IPS DF 6.9 (cell line): ENCODE results near the gene CTU2.

ENCODE experiments used
- DNase-seq: peaks from one replicate; pipeline ENCODE4 v3.0.0-alpha.2; 2013; ENCODE audit warnings: low read depth, low spot score
- H3K27ac ChIP-seq: one replicate; pipeline ENCODE4 v1.5.1; 2013; ENCODE audit warnings: low read length, control low read depth
- H3K27me3 ChIP-seq: 2 replicates; pipeline ENCODE4 v1.6.1; 2013; ENCODE audit warnings: mild to moderate bottlenecking, low read length; ENCODE audit not compliant: control insufficient read depth, insufficient read depth
- H3K36me3 ChIP-seq: 2 replicates; pipeline ENCODE4 v1.6.1; 2013; ENCODE audit warnings: low read length; ENCODE audit not compliant: control insufficient read depth, insufficient read depth
- H3K4me1 ChIP-seq: 2 replicates; pipeline ENCODE4 v1.6.1; 2013; ENCODE audit warnings: low read length; ENCODE audit not compliant: control insufficient read depth, insufficient read depth
- H3K4me3 ChIP-seq: 2 replicates; pipeline ENCODE4 v1.5.1; 2013; ENCODE audit warnings: mild to moderate bottlenecking, low read length
- H3K9me3 ChIP-seq: 2 replicates; pipeline ENCODE4 v1.6.1; 2013; ENCODE audit warnings: low read length, inconsistent platforms; ENCODE audit not compliant: control insufficient read depth, insufficient read depth
- WGBS: extraction: QIAGEN DNeasy Blood & Tissue Kit; methylation state at CpG from one replicate; pipeline ENCODE4 v1.1.7; 2013; ENCODE audit warnings: mixed read lengths, missing lambda C conversion rate; ENCODE audit not compliant: insufficient read length, insufficient coverage; 5-methylcytosine and 5-hydroxymethylcytosine counted together

CTU2 gene

GRCh38 chr16:88754912-88755744, 48.8 kb downstream of the CTU2 start:
- DNase-seq, result no peak
- H3K27ac ChIP-seq, result no peak overlapping the region
- peaks cover 8% of the 10 kb centered on the region for H3K4me1 ChIP-seq
- no peaks in the 10 kb centered on the region for H3K36me3 ChIP-seq
- no peak overlapping the region for H3K4me3 ChIP-seq
- H3K27me3 ChIP-seq, result no peaks in the 10 kb centered on the region
- no peaks in the 10 kb centered on the region for H3K9me3 ChIP-seq
- no CpG with 5 or more reads among the region's 42 CpGs for WGBS

- DNase-seq, result no peak
- no peaks in the 10 kb centered on the region for H3K9me3 ChIP-seq
- H3K36me3 ChIP-seq, result no peaks in the 10 kb centered on the region
- H3K4me1 ChIP-seq, result peaks cover 8% of the 10 kb centered on the region
- no peak overlapping the region for H3K27ac ChIP-seq
- no peaks in the 10 kb centered on the region for H3K27me3 ChIP-seq
- no peak overlapping the region for H3K4me3 ChIP-seq
- WGBS, result no CpG with 5 or more reads among the region's 23 CpGs
Observed at GRCh38 chr16:88755745-88756443, 49.6 kb downstream of the CTU2 start.

GRCh38 chr16:88758227-88758943, 52.1 kb downstream of the CTU2 start:
- H3K27me3 ChIP-seq, result no peaks in the 10 kb centered on the region
- no CpG with 5 or more reads among the region's 13 CpGs for WGBS
- peaks cover 18% of the 10 kb centered on the region for H3K4me1 ChIP-seq
- H3K4me3 ChIP-seq, result no peak overlapping the region
- no peak for DNase-seq
- H3K9me3 ChIP-seq, result no peaks in the 10 kb centered on the region
- H3K27ac ChIP-seq, result no peak overlapping the region
- H3K36me3 ChIP-seq, result no peaks in the 10 kb centered on the region; the same call in 1 of the 2 replicates

- Histone ChIP-seq H3K27me3 (no peaks in the 10 kb centered on the region), H3K36me3 (no peaks in the 10 kb centered on the region; the same call in 1 of the 2 replicates), H3K27ac (no peak overlapping the region), H3K9me3 (no peaks in the 10 kb centered on the region), H3K4me1 (peaks cover 21% of the 10 kb centered on the region), H3K4me3 (no peak overlapping the region)
- no CpG with 5 or more reads among the region's 6 CpGs for WGBS
- no peak for DNase-seq
Observed at GRCh38 chr16:88758944-88759244, 52.6 kb downstream of the CTU2 start.

GRCh38 chr16:88759245-88759975, 53.1 kb downstream of the CTU2 start:
- DNase-seq, result no peak
- Histone ChIP-seq H3K27me3 (no peaks in the 10 kb centered on the region), H3K9me3 (no peaks in the 10 kb centered on the region), H3K27ac (no peak overlapping the region), H3K36me3 (no peaks in the 10 kb centered on the region; the same call in 1 of the 2 replicates), H3K4me3 (no peak overlapping the region), H3K4me1 (peaks cover 24% of the 10 kb centered on the region)
- no CpG with 5 or more reads among the region's 26 CpGs for WGBS

- no peaks in the 10 kb centered on the region; the same call in 1 of the 2 replicates for H3K36me3 ChIP-seq
- DNase-seq, result no peak
- no peak overlapping the region for H3K27ac ChIP-seq
- H3K9me3 ChIP-seq, result no peaks in the 10 kb centered on the region
- no CpG with 5 or more reads among the region's 22 CpGs for WGBS
- H3K27me3 ChIP-seq, result no peaks in the 10 kb centered on the region
- H3K4me3 ChIP-seq, result no peak overlapping the region
- peaks cover 21% of the 10 kb centered on the region for H3K4me1 ChIP-seq
Observed at GRCh38 chr16:88759976-88760350, 53.7 kb downstream of the CTU2 start.

- Histone ChIP-seq H3K4me1 (peaks cover 19% of the 10 kb centered on the region), H3K36me3 (no peaks in the 10 kb centered on the region; the same call in 1 of the 2 replicates), H3K4me3 (no peak overlapping the region), H3K27ac (no peak overlapping the region), H3K27me3 (no peaks in the 10 kb centered on the region), H3K9me3 (no peaks in the 10 kb centered on the region)
- no CpG with 5 or more reads among the region's 24 CpGs for WGBS
- DNase-seq, result no peak
Observed at GRCh38 chr16:88760424-88761142, 54.3 kb downstream of the CTU2 start.

GRCh38 chr16:88761143-88761534, 54.8 kb downstream of the CTU2 start:
- H3K36me3 ChIP-seq, result no peaks in the 10 kb centered on the region; the same call in 1 of the 2 replicates
- no peak overlapping the region for H3K4me3 ChIP-seq
- no CpG with 5 or more reads among the region's 11 CpGs for WGBS
- no peaks in the 10 kb centered on the region for H3K27me3 ChIP-seq
- no peak overlapping the region for H3K27ac ChIP-seq
- peaks cover 19% of the 10 kb centered on the region for H3K4me1 ChIP-seq
- H3K9me3 ChIP-seq, result no peaks in the 10 kb centered on the region
- DNase-seq, result no peak

- no peak overlapping the region for H3K27ac ChIP-seq
- DNase-seq, result no peak
- no peak overlapping the region for H3K4me3 ChIP-seq
- WGBS, result no CpG with 5 or more reads among the region's 10 CpGs
- H3K27me3 ChIP-seq, result no peaks in the 10 kb centered on the region
- no peaks in the 10 kb centered on the region for H3K9me3 ChIP-seq
- H3K4me1 ChIP-seq, result peaks cover 19% of the 10 kb centered on the region
- H3K36me3 ChIP-seq, result no peaks in the 10 kb centered on the region; the same call in 1 of the 2 replicates
Observed at GRCh38 chr16:88761830-88762229, 55.5 kb downstream of the CTU2 start.
